GM19395 (cell line): ENCODE results near the gene TMEM92.
"Not testable (repeated sequence)": the region's sequence is repeated elsewhere in the genome, so short reads cannot be mapped to it uniquely, and the experiment has no call there.

ENCODE experiments used
- ATAC-seq: cut with Tn5 transposase; IDR thresholded peaks from one replicate; pipeline ENCODE4 v1.9.1; 2021; ENCODE audit warnings: mild to moderate bottlenecking, moderate library complexity; ENCODE audit not compliant: unreplicated experiment

Gene TMEM92

DNA sequence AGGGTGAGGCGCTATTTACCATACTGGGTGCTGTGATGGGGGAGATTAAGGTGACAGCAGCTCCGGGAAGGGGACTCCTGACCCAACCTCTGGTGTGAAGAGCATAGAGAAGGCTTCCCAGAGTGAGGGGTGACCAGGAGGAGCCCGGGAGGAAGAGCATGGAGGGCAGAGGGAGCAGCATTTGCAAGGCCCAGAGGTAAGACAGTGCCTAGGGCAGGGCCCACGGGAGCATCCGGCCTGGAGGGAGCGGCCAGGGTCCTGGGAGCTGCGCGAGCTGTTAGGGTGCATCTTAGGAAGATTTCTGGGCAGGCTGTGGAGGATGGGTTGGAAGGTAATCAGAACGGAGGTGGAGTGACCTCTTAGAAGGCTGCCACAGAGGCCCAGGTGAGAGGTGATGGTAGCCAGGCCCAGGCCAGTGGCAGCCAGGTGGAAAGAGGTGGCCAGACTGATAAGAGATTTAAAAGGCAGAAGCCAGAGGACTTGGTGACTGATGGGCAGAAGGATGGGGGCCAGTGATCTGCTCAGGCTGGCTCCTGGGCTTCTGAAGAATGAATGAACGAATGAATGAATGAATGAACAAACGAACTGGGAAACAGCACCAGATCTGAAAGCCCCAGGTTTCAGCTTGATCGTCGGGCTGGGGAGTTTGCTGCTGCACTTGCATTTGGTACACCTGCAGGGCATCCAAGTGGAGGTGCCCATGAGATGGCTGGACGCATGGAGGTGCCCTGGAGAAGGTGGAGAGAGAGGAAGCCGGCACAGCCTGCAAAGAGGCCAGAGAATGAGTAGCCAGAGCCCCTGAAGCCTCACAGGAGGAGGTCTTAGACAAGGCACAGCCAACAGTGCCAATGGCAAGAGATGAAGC, 13.0 kb upstream of the TMEM92 start:
- ATAC-seq: no peak

DNA sequence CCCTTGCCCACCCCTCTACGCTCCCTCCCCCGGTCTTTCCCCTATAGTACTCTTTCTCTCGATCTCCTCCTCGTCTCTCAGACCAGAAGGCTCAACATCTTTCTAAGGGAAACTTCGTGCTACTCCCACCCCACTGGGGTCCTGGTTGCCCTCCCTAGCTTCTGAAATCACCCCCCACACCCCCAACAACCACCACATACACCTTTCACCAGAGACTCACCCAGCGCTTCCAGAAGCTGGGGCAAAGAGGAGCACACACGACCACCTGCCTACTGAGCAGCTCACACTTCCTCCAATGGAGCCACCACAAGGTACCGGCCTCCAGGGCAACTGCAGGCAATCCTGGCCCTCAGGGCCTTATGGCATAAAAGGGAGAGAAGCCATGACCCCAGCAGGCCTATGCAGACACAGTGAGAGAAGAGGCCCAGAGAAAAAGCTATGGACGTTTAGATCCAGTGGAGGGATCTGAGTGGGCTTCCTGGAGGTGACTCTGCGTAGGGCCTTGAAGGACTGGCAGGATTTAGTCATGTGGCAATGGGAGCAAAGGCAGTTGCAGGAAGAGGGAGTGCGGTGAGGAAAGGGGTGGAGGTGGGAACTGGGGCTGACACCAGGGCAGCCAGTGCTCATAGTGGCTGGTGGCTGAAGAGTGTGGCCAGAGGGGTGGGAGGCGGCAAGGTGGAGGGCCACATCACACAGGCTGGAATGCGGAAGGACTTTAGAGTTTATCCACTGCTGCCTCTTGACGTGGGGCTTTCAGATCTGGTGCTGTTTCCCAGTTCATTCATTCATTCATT, 12.1 kb upstream of the TMEM92 start:
- ATAC-seq: no peak

DNA sequence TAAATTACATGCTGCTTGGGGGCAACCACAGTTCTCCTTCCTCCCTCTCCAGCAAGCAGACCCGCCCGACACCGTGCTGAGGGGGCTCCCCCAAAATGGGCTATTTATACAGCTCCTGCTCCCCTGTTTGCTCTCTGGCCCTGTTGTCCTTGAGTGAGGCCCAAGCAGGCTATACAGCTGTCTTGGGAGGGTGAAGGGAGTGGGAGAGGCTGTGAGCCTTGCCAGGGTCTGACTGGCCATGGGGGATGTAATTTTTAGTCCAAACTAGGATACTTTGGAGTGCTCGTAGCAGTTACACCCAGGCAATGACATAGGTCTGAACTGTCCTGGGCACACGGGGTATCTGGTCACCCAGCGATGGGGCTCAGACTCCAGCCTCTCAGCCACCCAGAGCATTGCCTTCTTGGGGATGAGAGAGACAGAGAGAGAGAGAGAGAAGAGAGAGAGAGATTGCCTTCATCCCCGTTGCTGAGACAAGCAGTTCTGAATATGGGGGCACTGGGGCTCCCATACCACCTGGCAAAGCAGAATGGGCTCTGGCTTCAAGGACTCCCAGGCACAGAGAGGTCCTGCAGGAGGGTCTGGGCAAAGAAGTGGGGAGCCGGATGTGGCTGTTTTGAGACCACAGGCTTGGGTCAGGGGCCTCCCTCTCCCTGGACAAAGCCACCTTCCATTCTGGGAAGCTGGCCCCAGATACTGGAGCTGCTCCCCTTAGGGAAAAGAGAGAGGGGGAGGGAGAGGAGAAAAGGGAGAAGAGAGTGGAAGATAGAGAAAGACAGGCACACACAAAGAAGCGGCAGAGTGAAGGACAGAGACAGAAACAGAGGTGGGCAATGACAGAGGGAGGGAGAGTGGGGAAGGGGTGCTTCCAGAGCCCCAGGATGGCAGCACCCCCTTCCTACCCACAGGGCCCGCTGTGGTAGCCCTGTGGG, 10.7 kb upstream of the TMEM92 start:
- no peak for ATAC-seq

DNA sequence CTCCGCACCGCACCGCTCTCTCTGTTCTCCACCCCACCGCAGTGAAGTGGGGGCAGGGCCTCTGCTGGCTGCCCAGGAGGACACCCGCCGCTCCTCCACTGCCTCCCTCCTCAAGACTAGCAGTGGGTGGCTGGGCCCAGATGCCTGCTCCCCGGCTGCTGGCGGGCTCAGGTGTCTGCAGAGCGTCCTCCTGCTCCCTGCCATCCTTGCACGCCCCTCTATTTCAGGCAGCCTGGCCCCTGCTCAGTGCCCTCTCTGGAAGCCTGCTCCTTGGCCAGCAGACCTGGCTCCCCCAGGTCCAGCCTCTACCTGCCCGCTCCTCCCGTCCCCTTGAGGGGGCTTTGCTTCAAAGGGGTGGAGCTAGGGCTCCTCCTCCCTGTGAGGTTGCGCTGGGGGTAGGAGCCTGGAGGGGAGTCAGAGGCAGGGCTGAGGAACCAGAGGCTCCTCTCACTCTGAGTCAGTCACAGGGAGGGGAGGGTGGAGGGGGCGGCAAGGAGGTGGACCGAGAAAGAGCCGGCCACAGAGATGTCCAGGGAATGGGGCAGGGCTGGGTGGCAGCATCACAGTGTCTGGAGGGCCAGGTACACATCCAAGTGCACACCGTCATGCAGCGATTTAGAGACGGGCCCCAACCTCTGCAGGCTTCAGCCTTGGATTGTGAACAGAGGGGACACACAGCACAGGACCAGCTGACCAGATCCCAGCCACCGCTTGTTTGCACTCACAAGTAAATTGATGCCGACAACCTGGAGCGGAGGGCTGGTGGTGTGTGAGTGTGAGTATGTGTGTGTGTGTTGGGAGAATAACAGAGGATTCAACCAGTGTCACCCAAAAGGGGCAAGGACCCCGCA, 9.8 kb upstream of the TMEM92 start:
- no peak for ATAC-seq

DNA sequence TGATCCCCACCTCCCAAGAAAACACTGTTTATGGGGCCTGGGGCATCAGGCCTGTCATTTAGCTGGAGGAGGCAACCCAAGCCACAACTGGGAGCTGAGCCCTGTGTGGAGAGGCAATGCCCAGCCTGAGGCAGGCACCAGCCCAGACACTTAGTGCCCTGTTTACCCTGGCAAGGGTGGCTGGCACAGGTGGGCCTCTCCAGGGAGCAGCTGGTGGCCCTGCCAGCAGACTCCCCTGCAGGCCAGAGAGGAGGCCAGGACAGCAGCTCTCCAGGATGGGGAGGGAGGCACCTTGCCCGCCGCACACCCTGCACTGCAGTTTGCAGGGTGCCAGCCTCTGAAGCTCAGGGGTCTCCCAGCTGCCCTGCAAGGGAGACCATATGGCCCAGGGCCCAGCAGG, 9.1 kb upstream of the TMEM92 start:
- no peak for ATAC-seq

DNA sequence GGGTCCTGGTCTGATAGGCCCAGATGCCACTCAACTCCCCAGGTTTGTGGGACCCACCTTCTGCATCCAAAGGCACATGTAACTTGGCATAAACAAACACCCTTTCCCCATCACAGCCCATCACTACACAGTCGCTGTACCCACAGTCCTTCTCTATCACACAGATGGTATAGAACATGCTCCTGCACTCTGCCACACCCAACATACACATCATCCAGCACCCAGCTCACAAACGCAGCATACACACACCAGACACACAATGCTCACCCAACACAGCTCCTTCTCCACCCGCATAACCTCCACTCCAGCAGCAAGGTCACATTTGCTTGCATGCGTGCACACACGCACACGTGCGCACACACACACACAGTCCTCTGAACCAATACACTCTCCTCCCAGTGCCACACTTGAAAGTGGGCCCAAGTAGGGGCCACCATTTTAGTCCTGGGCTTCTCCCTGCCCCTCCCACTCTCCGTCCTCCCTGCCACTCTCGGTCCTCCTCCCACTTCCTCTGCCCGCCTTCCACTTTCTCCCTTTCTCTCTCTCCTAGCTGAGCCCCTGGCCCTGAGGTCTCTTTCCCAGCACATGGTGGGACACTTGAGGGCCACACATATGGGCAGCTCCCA, 8.5 kb upstream of the TMEM92 start:
- ATAC-seq: no peak

- no peak for ATAC-seq
Observed at GRCh38 chr17:50266384-50267073, 7.7 kb upstream of the TMEM92 start.

GRCh38 chr17:50267074-50267841, 7.0 kb upstream of the TMEM92 start:
- no peak for ATAC-seq

DNA sequence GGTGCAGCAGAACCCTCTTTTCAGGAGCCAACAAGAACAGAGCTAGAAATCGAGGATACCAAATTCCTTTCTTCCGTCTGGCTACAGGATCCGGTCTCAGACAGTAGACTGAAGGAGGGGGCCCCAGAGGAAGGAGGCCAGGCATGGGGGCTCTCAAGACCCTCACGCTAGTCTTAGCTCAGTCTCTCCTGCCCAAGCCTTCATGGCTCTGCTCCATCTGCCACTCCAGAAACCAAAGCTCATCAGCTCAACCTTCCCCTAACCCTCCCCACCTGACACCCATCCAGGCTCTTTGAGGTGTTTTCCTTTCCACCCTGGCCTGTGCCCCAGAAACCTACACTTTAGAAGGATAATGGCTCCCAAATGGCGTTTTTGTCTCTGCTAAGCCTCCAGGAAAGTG, 6.2 kb upstream of the TMEM92 start:
- ATAC-seq: no peak

GRCh38 chr17:50268743-50269275, 5.5 kb upstream of the TMEM92 start:
- no peak for ATAC-seq

- ATAC-seq: no peak
Observed at GRCh38 chr17:50269477-50270434, 4.5 kb upstream of the TMEM92 start.

- no peak for ATAC-seq
Observed at GRCh38 chr17:50270435-50271362, 3.6 kb upstream of the TMEM92 start.

DNA sequence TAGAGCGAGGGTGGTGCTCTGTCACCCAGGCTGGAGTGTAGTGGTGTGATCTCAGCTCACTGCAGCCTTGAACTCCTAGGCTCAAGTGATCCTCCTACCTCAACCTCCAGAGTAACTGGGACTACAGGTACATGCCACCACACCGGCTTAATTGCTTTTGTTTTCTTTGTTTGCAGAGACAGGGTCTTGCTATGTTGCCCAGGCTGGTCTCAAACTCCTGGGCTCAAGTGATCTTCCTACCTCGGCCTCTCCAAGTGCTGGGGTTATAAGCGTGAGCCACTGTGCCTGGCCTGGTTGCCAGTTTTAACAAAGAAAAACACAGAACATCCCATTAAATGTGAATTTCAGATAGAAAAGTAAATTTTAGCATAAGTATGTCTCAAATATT, 2.9 kb upstream of the TMEM92 start:
- ATAC-seq: not testable (repeated sequence)

GRCh38 chr17:50272246-50272645, 2.0 kb upstream of the TMEM92 start:
- no peak for ATAC-seq

DNA sequence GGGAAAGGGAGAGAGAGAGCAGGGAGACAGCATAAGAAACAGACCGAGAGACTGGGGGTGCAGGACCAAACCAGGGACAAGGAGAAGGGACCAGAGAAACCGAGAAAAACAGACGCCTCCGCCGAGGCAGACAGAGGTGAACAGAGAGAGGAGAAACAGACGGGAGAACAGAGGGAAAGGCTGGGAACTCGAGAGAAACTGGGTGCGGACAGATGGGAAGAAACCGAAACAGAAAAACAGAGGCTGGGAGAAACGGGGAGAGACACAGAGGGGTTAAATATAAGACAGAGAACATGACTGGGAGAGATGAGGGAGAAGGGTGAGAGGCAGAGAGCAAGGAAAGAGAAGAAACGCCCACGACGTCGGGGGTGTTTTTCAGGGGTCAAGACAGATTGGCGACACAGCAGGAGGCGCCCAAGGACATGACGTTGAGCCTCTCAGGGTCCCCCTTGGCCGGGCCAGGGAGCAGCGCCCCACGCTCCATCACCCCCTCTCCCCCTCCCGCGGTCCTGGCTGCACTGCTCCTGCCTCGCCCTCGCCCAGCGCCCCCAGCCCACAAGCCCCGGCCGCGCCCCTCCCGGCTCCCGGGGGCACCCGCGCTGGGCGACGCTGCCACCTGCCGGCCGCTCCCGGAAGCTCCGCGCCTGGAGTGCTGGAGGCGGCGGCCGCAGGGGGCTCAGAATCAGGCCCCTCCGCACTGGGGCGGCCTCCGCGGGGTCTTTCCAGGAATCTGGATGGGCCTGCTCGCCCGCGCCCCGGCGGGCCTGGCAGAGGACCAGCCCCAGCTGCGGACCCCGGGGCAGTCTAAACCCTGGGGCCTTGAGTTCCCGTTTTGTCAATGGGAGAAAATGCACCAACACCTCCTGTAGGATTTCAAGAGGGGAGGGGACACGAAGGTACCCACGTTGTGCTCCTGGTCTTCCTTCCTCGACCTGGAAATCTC, 1.3 kb upstream of the TMEM92 start:
- no peak for ATAC-seq
